PFSK-1 (cell line): Measurements from ENCODE around the gene MFSD6.

Experiments
- FOXP2 ChIP-seq: optimal IDR thresholded peaks from 2 replicates; pipeline ENCODE3; 2011; ENCODE audit warnings: borderline replicate concordance, control low read depth, inconsistent platforms; ENCODE audit not compliant: insufficient read depth; ENCODE audit errors: extremely low read length, extremely low read depth
- POLR2AphosphoS5 ChIP-seq: IDR thresholded peaks from 2 replicates; pipeline ENCODE4 v1.6.1; 2012; ENCODE audit warnings: low read depth, mild to moderate bottlenecking, control low read depth, low read length, moderate library complexity
- REST ChIP-seq, 2 experiments: IDR thresholded peaks; 2 replicates each; pipeline versions ENCODE4 v1.6.1 to v1.8.0; 2011 to 2012; ENCODE audit warnings: low read depth in 2 of 2, low read length in 2 of 2, control low read depth in 1 of 2, inconsistent platforms in 1 of 2, mild to moderate bottlenecking in 1 of 2, moderate library complexity in 1 of 2; ENCODE audit not compliant: insufficient read depth in 1 of 2
- SIN3A ChIP-seq: IDR thresholded peaks from 2 replicates; pipeline ENCODE4 v1.6.1; 2012; ENCODE audit warnings: mild to moderate bottlenecking, low read length, moderate library complexity, borderline replicate concordance; ENCODE audit not compliant: insufficient read depth
- TAF1 ChIP-seq: IDR thresholded peaks from 2 replicates; pipeline ENCODE4 v1.6.1; 2012; ENCODE audit warnings: low read length, control low read depth, borderline replicate concordance; ENCODE audit not compliant: insufficient read depth

The MFSD6 gene

GRCh38 chr2:190369635-190370034 lies 38.5 kb upstream of the MFSD6 start:
- no peak for TF ChIP-seq TAF1
- no peak for TF ChIP-seq SIN3A
- TF ChIP-seq POLR2AphosphoS5 = no peak
- TF ChIP-seq FOXP2 = no peak
- TF ChIP-seq REST (IDR thresholded peaks at IDR 0.05; ENCODE audit: insufficient read depth in 1 of 2, low read depth in 2 of 2, low read length in 2 of 2) = no peak

- no peak for TF ChIP-seq SIN3A
- no peak for TF ChIP-seq REST (IDR thresholded peaks at IDR 0.05; ENCODE audit: insufficient read depth in 1 of 2, low read depth in 2 of 2, low read length in 2 of 2)
- no peak for TF ChIP-seq TAF1
- no peak for TF ChIP-seq FOXP2
- no peak for TF ChIP-seq POLR2AphosphoS5
Measured at GRCh38 chr2:190376083-190376482, 32.1 kb upstream of the MFSD6 start.

GRCh38 chr2:190376591-190377245 lies 31.4 kb upstream of the MFSD6 start:
- no peak for TF ChIP-seq FOXP2

GRCh38 chr2:190378880-190379237 lies 29.3 kb upstream of the MFSD6 start:
- TF ChIP-seq POLR2AphosphoS5 = no peak
- no peak for TF ChIP-seq FOXP2
- no peak for TF ChIP-seq REST (IDR thresholded peaks at IDR 0.05; ENCODE audit: insufficient read depth in 1 of 2, low read depth in 2 of 2, low read length in 2 of 2)
- TF ChIP-seq SIN3A = no peak
- TF ChIP-seq TAF1 = no peak

GRCh38 chr2:190379249-190379964 lies 28.7 kb upstream of the MFSD6 start:
- no peak for TF ChIP-seq POLR2AphosphoS5
- TF ChIP-seq FOXP2 = no peak
- no peak for TF ChIP-seq TAF1
- TF ChIP-seq REST (IDR thresholded peaks at IDR 0.05; ENCODE audit: insufficient read depth in 1 of 2, low read depth in 2 of 2, low read length in 2 of 2) = no peak
- TF ChIP-seq SIN3A = no peak
